HUES6 (cell line): ENCODE measurements around the gene ACSL5.

Experiments used
- H3K27ac ChIP-seq: 2 replicates; pipeline ENCODE4 v1.7.0; 2013; ENCODE audit warnings: low read depth, mild to moderate bottlenecking, low read length, inconsistent platforms
- H3K27me3 ChIP-seq: 2 replicates; pipeline ENCODE4 v1.6.1; 2013; ENCODE audit warnings: low read length; ENCODE audit not compliant: control insufficient read depth, insufficient read depth
- H3K36me3 ChIP-seq: 2 replicates; pipeline ENCODE4 v1.6.1; 2013; ENCODE audit warnings: low read length; ENCODE audit not compliant: control insufficient read depth, insufficient read depth
- H3K4me1 ChIP-seq: 2 replicates; pipeline ENCODE4 v1.6.1; 2013; ENCODE audit warnings: low read length; ENCODE audit not compliant: control insufficient read depth, insufficient read depth
- H3K4me3 ChIP-seq: 2 replicates; pipeline ENCODE4 v1.5.1; 2013; ENCODE audit warnings: low read depth, low read length
- H3K9ac ChIP-seq: one replicate; pipeline ENCODE4 v1.6.1; 2013; ENCODE audit warnings: mild to moderate bottlenecking, low read length
- H3K9me3 ChIP-seq: 2 replicates; pipeline ENCODE4 v1.6.1; 2013; ENCODE audit warnings: low read depth, low read length; ENCODE audit not compliant: control insufficient read depth, insufficient read depth

The ACSL5 gene

GRCh38 chr10:112373912-112374338, at the start of gene ACSL5:
Gene ACSL5, plus strand, starts transcription at chr10:112374116. Its CDS starts 20,831 bp downstream, at chr10:112394947.
- no peak within 1 kb of the TSS for H3K4me3 ChIP-seq
- peaks cover 7% of the 10 kb centered on the region; the same call in 1 of the 2 replicates for H3K4me1 ChIP-seq
- no peaks in the 10 kb centered on the region for H3K36me3 ChIP-seq
- H3K27me3 ChIP-seq = no peaks in the 10 kb centered on the region
- peaks cover 6% of the 10 kb centered on the region; the same call in 1 of the 2 replicates for H3K9me3 ChIP-seq
- H3K27ac ChIP-seq = no peak within 1 kb of the TSS
- H3K9ac ChIP-seq = no peak within 1 kb of the TSS

GRCh38 chr10:112327678-112328077, 46.2 kb upstream of the ACSL5 start:
- H3K9me3 ChIP-seq = no peaks in the 10 kb centered on the region
- H3K4me1 ChIP-seq = no peaks in the 10 kb centered on the region
- no peak overlapping the region for H3K27ac ChIP-seq
- H3K9ac ChIP-seq = no peak overlapping the region
- no peak overlapping the region for H3K4me3 ChIP-seq
- H3K27me3 ChIP-seq = no peaks in the 10 kb centered on the region
- H3K36me3 ChIP-seq = no peaks in the 10 kb centered on the region

GRCh38 chr10:112330162-112330561, 43.8 kb upstream of the ACSL5 start:
- no peak overlapping the region for H3K4me3 ChIP-seq
- H3K36me3 ChIP-seq = no peaks in the 10 kb centered on the region
- H3K27me3 ChIP-seq = 0 out of 2 replicates have a peak, but pooled peaks cover 3% of the 10 kb centered on the region
- no peaks in the 10 kb centered on the region for H3K4me1 ChIP-seq
- H3K27ac ChIP-seq = no peak overlapping the region
- no peaks in the 10 kb centered on the region for H3K9me3 ChIP-seq
- H3K9ac ChIP-seq = no peak overlapping the region

- Histone ChIP-seq H3K36me3 (no peaks in the 10 kb centered on the region), H3K9me3 (no peaks in the 10 kb centered on the region), H3K4me1 (no peaks in the 10 kb centered on the region), H3K27ac (no peak overlapping the region), H3K9ac (no peak overlapping the region), H3K4me3 (no peak overlapping the region), H3K27me3 (0 out of 2 replicates have a peak, but pooled peaks cover 3% of the 10 kb centered on the region)
Observed at GRCh38 chr10:112330607-112331160, 43.2 kb upstream of the ACSL5 start.

GRCh38 chr10:112332022-112332421, 41.9 kb upstream of the ACSL5 start:
- Histone ChIP-seq H3K27me3 (0 out of 2 replicates have a peak, but pooled peaks cover 3% of the 10 kb centered on the region), H3K4me3 (no peak overlapping the region), H3K9ac (no peak overlapping the region), H3K4me1 (no peaks in the 10 kb centered on the region), H3K27ac (no peak overlapping the region), H3K36me3 (no peaks in the 10 kb centered on the region), H3K9me3 (no peaks in the 10 kb centered on the region)

- H3K4me3 ChIP-seq = no peak overlapping the region
- H3K36me3 ChIP-seq = no peaks in the 10 kb centered on the region
- H3K27ac ChIP-seq = no peak overlapping the region
- H3K4me1 ChIP-seq = no peaks in the 10 kb centered on the region
- 0 out of 2 replicates have a peak, but pooled peaks cover 3% of the 10 kb centered on the region for H3K27me3 ChIP-seq
- no peaks in the 10 kb centered on the region for H3K9me3 ChIP-seq
- no peak overlapping the region for H3K9ac ChIP-seq
Observed at GRCh38 chr10:112332509-112333228, 41.2 kb upstream of the ACSL5 start.

GRCh38 chr10:112333452-112333851, 40.5 kb upstream of the ACSL5 start:
- Histone ChIP-seq H3K27ac (no peak overlapping the region), H3K9me3 (no peaks in the 10 kb centered on the region), H3K27me3 (0 out of 2 replicates have a peak, but pooled peaks cover 3% of the 10 kb centered on the region), H3K9ac (no peak overlapping the region), H3K4me1 (no peaks in the 10 kb centered on the region), H3K4me3 (no peak overlapping the region), H3K36me3 (no peaks in the 10 kb centered on the region)

- no peaks in the 10 kb centered on the region for H3K9me3 ChIP-seq
- 0 out of 2 replicates have a peak, but pooled peaks cover 3% of the 10 kb centered on the region for H3K27me3 ChIP-seq
- no peak overlapping the region for H3K4me3 ChIP-seq
- no peaks in the 10 kb centered on the region for H3K36me3 ChIP-seq
- no peak overlapping the region for H3K9ac ChIP-seq
- no peaks in the 10 kb centered on the region for H3K4me1 ChIP-seq
- no peak overlapping the region for H3K27ac ChIP-seq
Observed at GRCh38 chr10:112335111-112335867, 38.6 kb upstream of the ACSL5 start.

GRCh38 chr10:112335868-112336265, 38.0 kb upstream of the ACSL5 start:
- no peak overlapping the region for H3K27ac ChIP-seq

GRCh38 chr10:112336556-112337201, 37.2 kb upstream of the ACSL5 start:
- H3K27ac ChIP-seq = no peak overlapping the region

More at GRCh38 chr10:112335868-112336265, 38.0 kb upstream of the ACSL5 start:
- Histone ChIP-seq H3K4me1 (no peaks in the 10 kb centered on the region), H3K27me3 (0 out of 2 replicates have a peak, but pooled peaks cover 3% of the 10 kb centered on the region), H3K9me3 (no peaks in the 10 kb centered on the region), H3K4me3 (no peak overlapping the region), H3K9ac (no peak overlapping the region), H3K36me3 (no peaks in the 10 kb centered on the region)

More at GRCh38 chr10:112336556-112337201, 37.2 kb upstream of the ACSL5 start:
- no peaks in the 10 kb centered on the region for H3K4me1 ChIP-seq
- H3K4me3 ChIP-seq = no peak overlapping the region
- 0 out of 2 replicates have a peak, but pooled peaks cover 3% of the 10 kb centered on the region for H3K27me3 ChIP-seq
- no peaks in the 10 kb centered on the region for H3K9me3 ChIP-seq
- H3K36me3 ChIP-seq = no peaks in the 10 kb centered on the region
- H3K9ac ChIP-seq = no peak overlapping the region
